HCT116 (cell line): Measurements from ENCODE around the gene NOS1. TPM values are rescaled to one million over a fixed set of nuclear protein-coding genes. Genes with fewer than 3 reads are reported as not detected.

Experiments used
- ATAC-seq: fragments of 200-7000 bp; cut with Tn5 transposase; 2 replicates; pipeline ENCODE4 v1.9.1; 2020; ENCODE audit warnings: mild to moderate bottlenecking, moderate library complexity
- BruUV-seq: library from RNA; stranded (reverse); fragments of 400-500 nt; replicated peaks from 2 replicates; lab custom pipeline; 2021; lab: Mats Ljungman, UMichigan
- CTCF ChIA-PET: fragments of 300-600 bp; sonication (Branson Sonifier 250); formaldehyde crosslinking; loops from one replicate; lab custom pipeline; 2021; ENCODE audit warnings: antibody characterized with exemption; lab: Charles Lee
- POLR2A ChIA-PET: fragments of 300-600, 350-600 bp; sonication (Branson Sonifier 250); formaldehyde crosslinking; loops from one replicate; lab custom pipeline; 2021; ENCODE audit warnings: antibody characterized with exemption; lab: Charles Lee
- RAD21 ChIA-PET, 2 experiments: fragments of 300-600 bp; sonication (Branson Sonifier 250); formaldehyde crosslinking; loops; one replicate each; lab custom pipeline; 2023; ENCODE audit warnings: low total read pairs in 2 of 2; ENCODE audit not compliant: uncharacterized antibody in 2 of 2, unreplicated experiment in 2 of 2, low non-redundant PET in 1 of 2; lab: Charles Lee
- DNase-seq: peaks from one replicate; pipeline ENCODE4 v3.0.0-alpha.2; 2010; ENCODE audit warnings: low read depth, low spot score
- H2AFZ ChIP-seq: fragments of 200-600 bp; shearing (Covaris generic), sonication (generic); 2 replicates; pipeline ENCODE4 v1.6.1; 2017; ENCODE audit warnings: low read depth, mixed run types, mixed read lengths, antibody characterized with exemption, low read length; ENCODE audit not compliant: poor library complexity, severe bottlenecking
- H3K27ac ChIP-seq: 2 replicates; pipeline ENCODE4 v1.5.1; 2012; ENCODE audit warnings: low read depth, low read length
- H3K27me3 ChIP-seq: fragments of 200-600 bp; sonication (generic); 2 replicates; pipeline ENCODE4 v1.6.1; 2016; ENCODE audit warnings: mixed run types, low read length, mixed read lengths; ENCODE audit not compliant: insufficient read depth
- H3K36me3 ChIP-seq, 2 experiments: fragments of 200-500 bp in 1 of 2; fragments of 200-600 bp in 1 of 2; sonication (Bioruptor generic) in 1 of 2; sonication (generic) in 1 of 2; 2 replicates each; pipeline versions ENCODE4 v1.5.1 to v1.6.1; 2014 to 2016; ENCODE audit warnings: low read length in 2 of 2, inconsistent platforms in 1 of 2, mixed read lengths in 1 of 2, mixed run types in 1 of 2; ENCODE audit not compliant: insufficient read depth in 2 of 2, control insufficient read depth in 1 of 2
- H3K4me1 ChIP-seq, 2 experiments: fragments of 200-600 bp in 1 of 2; sonication (generic) in 1 of 2; 2 replicates each; pipeline versions ENCODE4 v1.5.1 to v1.6.1; 2012 to 2017; ENCODE audit warnings: low read length in 2 of 2, inconsistent platforms in 1 of 2, mild to moderate bottlenecking in 1 of 2, mixed read lengths in 1 of 2, mixed run types in 1 of 2, moderate library complexity in 1 of 2; ENCODE audit not compliant: insufficient read depth in 2 of 2, control insufficient read depth in 1 of 2
- H3K4me2 ChIP-seq: fragments of 200-600 bp; sonication (generic); 2 replicates; pipeline ENCODE4 v1.6.1; 2017; ENCODE audit warnings: mixed run types, low read length, mixed read lengths
- H3K4me3 ChIP-seq, 2 experiments: fragments of 200-600 bp in 1 of 2; sonication (generic) in 1 of 2; replicated peaks in 1 of 2; 2 replicates each; pipeline ENCODE4 v1.5.1; 2011 to 2016; ENCODE audit warnings: low read length in 2 of 2, control low read depth in 1 of 2, low read depth in 1 of 2, mild to moderate bottlenecking in 1 of 2, mixed read lengths in 1 of 2, mixed run types in 1 of 2
- H3K79me2 ChIP-seq: fragments of 200-600 bp; sonication (generic); 2 replicates; pipeline ENCODE4 v1.6.1; 2017; ENCODE audit warnings: mild to moderate bottlenecking, mixed run types, low read length, moderate library complexity, mixed read lengths; ENCODE audit not compliant: insufficient read depth
- H3K9ac ChIP-seq: fragments of 200-600 bp; sonication (generic); 2 replicates; pipeline ENCODE4 v1.6.1; 2016; ENCODE audit warnings: low read length, mixed read lengths
- H3K9me2 ChIP-seq: fragments of 200-600 bp; sonication (generic), shearing (Covaris generic); 2 replicates; pipeline ENCODE4 v1.6.1; 2017; ENCODE audit warnings: mixed run types, mild to moderate bottlenecking, moderate library complexity; ENCODE audit not compliant: insufficient read depth
- H3K9me3 ChIP-seq, 2 experiments: fragments of 200-500 bp in 1 of 2; fragments of 200-600 bp in 1 of 2; sonication (Bioruptor generic) in 1 of 2; sonication (generic) in 1 of 2; 2 replicates each; pipeline ENCODE4 v1.6.1; 2014 to 2017; ENCODE audit warnings: low read length in 2 of 2, mixed read lengths in 2 of 2, inconsistent platforms in 1 of 2, low read depth in 1 of 2, mild to moderate bottlenecking in 1 of 2, mixed run types in 1 of 2, moderate library complexity in 1 of 2; ENCODE audit not compliant: control insufficient read depth in 1 of 2, insufficient read depth in 1 of 2
- H4K20me1 ChIP-seq: fragments of 200-600 bp; sonication (generic), shearing (Covaris generic); 2 replicates; pipeline ENCODE4 v1.6.1; 2017; ENCODE audit warnings: mixed run types, mild to moderate bottlenecking, moderate library complexity; ENCODE audit not compliant: insufficient read depth
- CBX3 ChIP-seq: IDR thresholded peaks from 2 replicates; pipeline ENCODE4 v1.6.1; 2012; ENCODE audit warnings: low read depth
- CEBPB ChIP-seq: IDR thresholded peaks from 2 replicates; pipeline ENCODE4 v1.6.1; 2012; ENCODE audit warnings: low read depth
- EGR1 ChIP-seq: IDR thresholded peaks from 2 replicates; pipeline ENCODE4 v1.6.1; 2012; ENCODE audit warnings: low read depth
- ELF1 ChIP-seq: IDR thresholded peaks from 2 replicates; pipeline ENCODE4 v1.6.1; 2012; ENCODE audit warnings: low read depth, borderline replicate concordance
- EZH2phosphoT487 ChIP-seq: fragments of 200-600 bp; IDR thresholded peaks from 2 replicates; pipeline ENCODE4 v1.6.1; 2018; ENCODE audit warnings: antibody characterized with exemption, borderline replicate concordance
- POLR2AphosphoS5 ChIP-seq: IDR thresholded peaks from 2 replicates; pipeline ENCODE4 v1.6.1; 2011; ENCODE audit warnings: mild to moderate bottlenecking, low read depth, low read length, moderate library complexity
- RAD21 ChIP-seq: IDR thresholded peaks from 2 replicates; pipeline ENCODE4 v1.6.1; 2012; ENCODE audit warnings: low read depth, mild to moderate bottlenecking
- SRF ChIP-seq: IDR thresholded peaks from 2 replicates; pipeline ENCODE4 v1.6.1; 2012; ENCODE audit warnings: low read depth
- TCF7L2 ChIP-seq: IDR thresholded peaks from 2 replicates; pipeline ENCODE4 v1.7.0; 2011; ENCODE audit warnings: borderline replicate concordance, inconsistent platforms; ENCODE audit not compliant: insufficient read depth, insufficient read length; ENCODE audit errors: extremely low read depth
- YY1 ChIP-seq: IDR thresholded peaks from 2 replicates; pipeline ENCODE4 v1.6.1; 2011; ENCODE audit warnings: low read length, low read depth, moderate library complexity, mild to moderate bottlenecking; ENCODE audit not compliant: insufficient replicate concordance; ENCODE audit errors: extremely low read depth
- ZNF274 ChIP-seq: fragments of 200-500 bp; sonication (Bioruptor generic); IDR thresholded peaks from 2 replicates; pipeline ENCODE4 v1.6.1; 2014; ENCODE audit warnings: mild to moderate bottlenecking, low read depth, low read length, inconsistent platforms
- intact Hi-C: fragments of 100-400 bp; cut with micrococcal nuclease; formaldehyde crosslinking; loops from 2 replicates; pipeline ENCODE4 v1.10.0; 2022
- total RNA-seq: library from RNA; stranded (reverse); gene quantifications from one replicate; pipeline ENCODE4 v1.2.1, GENCODE V29; 2021; ENCODE audit not compliant: unreplicated experiment
- TF ChIP-seq, protein P1 (sequence below), 3 experiments: fragments of 200-600 bp in 1 of 3; sonication (generic) in 1 of 3; IDR thresholded peaks in 2 of 3; conservative IDR thresholded peaks in 1 of 3; 2 replicates each; pipeline ENCODE4 v1.5.1; 2012 to 2017; ENCODE audit warnings: low read depth in 2 of 3, low read length in 2 of 3, antibody characterized with exemption in 1 of 3, borderline replicate concordance in 1 of 3, control low read depth in 1 of 3, mild to moderate bottlenecking in 1 of 3, mixed read lengths in 1 of 3, mixed run types in 1 of 3, moderate library complexity in 1 of 3; ENCODE audit not compliant: insufficient read depth in 1 of 3
- TF ChIP-seq, protein P2 (sequence below): IDR thresholded peaks from 2 replicates; pipeline ENCODE4 v1.6.1; 2012; ENCODE audit warnings: low read depth
- TF ChIP-seq, protein P3 (sequence below): IDR thresholded peaks from 2 replicates; pipeline ENCODE4 v1.6.1; 2011; ENCODE audit warnings: mild to moderate bottlenecking, low read length, moderate library complexity; ENCODE audit not compliant: insufficient replicate concordance; ENCODE audit errors: extremely low read depth
- TF ChIP-seq, protein P4 (sequence below): IDR thresholded peaks from 2 replicates; pipeline ENCODE4 v1.6.1; 2012

NOS1 gene
- total RNA-seq, 1 experiment from 2014 or later: 0.22 TPM

DNA sequence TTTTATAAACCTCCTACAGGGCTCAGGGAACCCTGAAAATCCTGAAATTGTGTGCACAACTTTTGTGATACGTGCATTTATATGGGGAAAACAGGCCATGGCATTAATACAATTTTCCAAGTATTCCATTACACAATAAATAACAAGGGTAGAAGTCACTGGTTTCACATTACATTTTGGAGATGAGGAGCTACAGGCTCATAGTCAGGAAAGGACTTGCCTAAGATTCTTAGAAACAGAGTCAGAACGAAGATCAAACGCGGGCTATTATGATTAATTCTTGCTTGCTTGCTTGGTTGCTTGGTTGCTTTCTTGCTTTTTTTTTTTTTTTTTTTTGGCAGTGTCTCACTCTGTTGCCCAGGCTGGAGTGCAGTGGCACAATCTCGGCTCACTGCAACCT lies 16.7 kb downstream of the NOS1 start:
- Histone ChIP-seq H3K27me3 (peaks cover 3% of the 10 kb centered on the region; the same call in 1 of the 2 replicates), H3K9me3 (no peaks in the 10 kb centered on the region), H3K4me3 (no peak overlapping the region), H3K9ac (no peak overlapping the region), H4K20me1 (no peaks in the 10 kb centered on the region), H3K27ac (no peak overlapping the region), H3K79me2 (no peaks in the 10 kb centered on the region), H3K9me2 (no peaks in the 10 kb centered on the region), H3K36me3 (no peaks in the 10 kb centered on the region), H2AFZ (no peak overlapping the region), H3K4me2 (no peak overlapping the region), H3K4me1 (no peaks in the 10 kb centered on the region)
- ChIA-PET CTCF (interaction anchor here (0.7 kb wide), 1 partner anchor 13 kb away, joined by 3 read pairs; no protein-coding TSS in a partner anchor), RAD21 (no interaction called here), POLR2A (no interaction called here)
- no peak for ATAC-seq
- no TSS peak for BruUV-seq
- DNase-seq: no peak
- TF ChIP-seq, protein P1, sequence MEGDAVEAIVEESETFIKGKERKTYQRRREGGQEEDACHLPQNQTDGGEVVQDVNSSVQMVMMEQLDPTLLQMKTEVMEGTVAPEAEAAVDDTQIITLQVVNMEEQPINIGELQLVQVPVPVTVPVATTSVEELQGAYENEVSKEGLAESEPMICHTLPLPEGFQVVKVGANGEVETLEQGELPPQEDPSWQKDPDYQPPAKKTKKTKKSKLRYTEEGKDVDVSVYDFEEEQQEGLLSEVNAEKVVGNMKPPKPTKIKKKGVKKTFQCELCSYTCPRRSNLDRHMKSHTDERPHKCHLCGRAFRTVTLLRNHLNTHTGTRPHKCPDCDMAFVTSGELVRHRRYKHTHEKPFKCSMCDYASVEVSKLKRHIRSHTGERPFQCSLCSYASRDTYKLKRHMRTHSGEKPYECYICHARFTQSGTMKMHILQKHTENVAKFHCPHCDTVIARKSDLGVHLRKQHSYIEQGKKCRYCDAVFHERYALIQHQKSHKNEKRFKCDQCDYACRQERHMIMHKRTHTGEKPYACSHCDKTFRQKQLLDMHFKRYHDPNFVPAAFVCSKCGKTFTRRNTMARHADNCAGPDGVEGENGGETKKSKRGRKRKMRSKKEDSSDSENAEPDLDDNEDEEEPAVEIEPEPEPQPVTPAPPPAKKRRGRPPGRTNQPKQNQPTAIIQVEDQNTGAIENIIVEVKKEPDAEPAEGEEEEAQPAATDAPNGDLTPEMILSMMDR (IDR thresholded peaks at IDR 0.05 in 2 of 3, conservative IDR thresholded peaks at IDR 0.05 in 1 of 3; ENCODE audit: borderline replicate concordance in 1 of 3, insufficient read depth in 1 of 3, low read depth in 2 of 3, low read length in 2 of 3): no peak
- TF ChIP-seq TCF7L2 (no peak), ELF1 (no peak), SRF (no peak), RAD21 (no peak), ZNF274 (no peak), POLR2AphosphoS5 (no peak), YY1 (no peak), CBX3 (no peak), EZH2phosphoT487 (no peak), CEBPB (no peak), EGR1 (no peak)
- TF ChIP-seq, protein P2, sequence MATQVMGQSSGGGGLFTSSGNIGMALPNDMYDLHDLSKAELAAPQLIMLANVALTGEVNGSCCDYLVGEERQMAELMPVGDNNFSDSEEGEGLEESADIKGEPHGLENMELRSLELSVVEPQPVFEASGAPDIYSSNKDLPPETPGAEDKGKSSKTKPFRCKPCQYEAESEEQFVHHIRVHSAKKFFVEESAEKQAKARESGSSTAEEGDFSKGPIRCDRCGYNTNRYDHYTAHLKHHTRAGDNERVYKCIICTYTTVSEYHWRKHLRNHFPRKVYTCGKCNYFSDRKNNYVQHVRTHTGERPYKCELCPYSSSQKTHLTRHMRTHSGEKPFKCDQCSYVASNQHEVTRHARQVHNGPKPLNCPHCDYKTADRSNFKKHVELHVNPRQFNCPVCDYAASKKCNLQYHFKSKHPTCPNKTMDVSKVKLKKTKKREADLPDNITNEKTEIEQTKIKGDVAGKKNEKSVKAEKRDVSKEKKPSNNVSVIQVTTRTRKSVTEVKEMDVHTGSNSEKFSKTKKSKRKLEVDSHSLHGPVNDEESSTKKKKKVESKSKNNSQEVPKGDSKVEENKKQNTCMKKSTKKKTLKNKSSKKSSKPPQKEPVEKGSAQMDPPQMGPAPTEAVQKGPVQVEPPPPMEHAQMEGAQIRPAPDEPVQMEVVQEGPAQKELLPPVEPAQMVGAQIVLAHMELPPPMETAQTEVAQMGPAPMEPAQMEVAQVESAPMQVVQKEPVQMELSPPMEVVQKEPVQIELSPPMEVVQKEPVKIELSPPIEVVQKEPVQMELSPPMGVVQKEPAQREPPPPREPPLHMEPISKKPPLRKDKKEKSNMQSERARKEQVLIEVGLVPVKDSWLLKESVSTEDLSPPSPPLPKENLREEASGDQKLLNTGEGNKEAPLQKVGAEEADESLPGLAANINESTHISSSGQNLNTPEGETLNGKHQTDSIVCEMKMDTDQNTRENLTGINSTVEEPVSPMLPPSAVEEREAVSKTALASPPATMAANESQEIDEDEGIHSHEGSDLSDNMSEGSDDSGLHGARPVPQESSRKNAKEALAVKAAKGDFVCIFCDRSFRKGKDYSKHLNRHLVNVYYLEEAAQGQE: no peak
- TF ChIP-seq, protein P3, sequence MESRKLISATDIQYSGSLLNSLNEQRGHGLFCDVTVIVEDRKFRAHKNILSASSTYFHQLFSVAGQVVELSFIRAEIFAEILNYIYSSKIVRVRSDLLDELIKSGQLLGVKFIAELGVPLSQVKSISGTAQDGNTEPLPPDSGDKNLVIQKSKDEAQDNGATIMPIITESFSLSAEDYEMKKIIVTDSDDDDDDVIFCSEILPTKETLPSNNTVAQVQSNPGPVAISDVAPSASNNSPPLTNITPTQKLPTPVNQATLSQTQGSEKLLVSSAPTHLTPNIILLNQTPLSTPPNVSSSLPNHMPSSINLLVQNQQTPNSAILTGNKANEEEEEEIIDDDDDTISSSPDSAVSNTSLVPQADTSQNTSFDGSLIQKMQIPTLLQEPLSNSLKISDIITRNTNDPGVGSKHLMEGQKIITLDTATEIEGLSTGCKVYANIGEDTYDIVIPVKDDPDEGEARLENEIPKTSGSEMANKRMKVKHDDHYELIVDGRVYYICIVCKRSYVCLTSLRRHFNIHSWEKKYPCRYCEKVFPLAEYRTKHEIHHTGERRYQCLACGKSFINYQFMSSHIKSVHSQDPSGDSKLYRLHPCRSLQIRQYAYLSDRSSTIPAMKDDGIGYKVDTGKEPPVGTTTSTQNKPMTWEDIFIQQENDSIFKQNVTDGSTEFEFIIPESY: no peak
- TF ChIP-seq, protein P4, sequence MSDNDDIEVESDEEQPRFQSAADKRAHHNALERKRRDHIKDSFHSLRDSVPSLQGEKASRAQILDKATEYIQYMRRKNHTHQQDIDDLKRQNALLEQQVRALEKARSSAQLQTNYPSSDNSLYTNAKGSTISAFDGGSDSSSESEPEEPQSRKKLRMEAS: no peak
- intact Hi-C loops: no loop called here
